GM18519 (cell line): ENCODE measurements around the gene FBXO44.
"Not testable (repeated sequence)": the region's sequence is repeated elsewhere in the genome, so short reads cannot be mapped to it uniquely, and the experiment has no call there.

ENCODE experiments used
- ATAC-seq: cut with Tn5 transposase; IDR thresholded peaks from one replicate; pipeline ENCODE4 v1.9.1; 2021; ENCODE audit warnings: mild to moderate bottlenecking, moderate library complexity; ENCODE audit not compliant: unreplicated experiment, low FRiP score

The FBXO44 gene

GRCh38 chr1:11654137-11654938 is at the start of gene FBXO44, which contains the start of gene FBXO2:
FBXO44 (plus strand) TSS chr1:11654877; CDS start chr1:11655836, 959 bp downstream.
FBXO2 (minus strand) TSS chr1:11654429; CDS start chr1:11654340, 89 bp downstream.
- ATAC-seq, result no peak

GRCh38 chr1:11606775-11607174 is 47.9 kb upstream of the FBXO44 start:
- no peak for ATAC-seq

GRCh38 chr1:11608596-11609130 is 46.0 kb upstream of the FBXO44 start:
- not testable (repeated sequence) for ATAC-seq

GRCh38 chr1:11609378-11609777 is 45.3 kb upstream of the FBXO44 start:
- not testable (repeated sequence) for ATAC-seq

- ATAC-seq, result no peak
These were observed 44.0 kb upstream of the FBXO44 start for GRCh38 chr1:11610629-11611180.

- no peak for ATAC-seq
These were observed 42.9 kb upstream of the FBXO44 start for GRCh38 chr1:11611638-11612327.

- no peak for ATAC-seq
These were observed 41.3 kb upstream of the FBXO44 start for GRCh38 chr1:11613347-11613746.

GRCh38 chr1:11615090-11615489 is 39.6 kb upstream of the FBXO44 start:
- no peak for ATAC-seq

- no peak for ATAC-seq
These were observed 37.9 kb upstream of the FBXO44 start for GRCh38 chr1:11616766-11617165.

- no peak for ATAC-seq
These were observed 37.4 kb upstream of the FBXO44 start for GRCh38 chr1:11617314-11617713.

- no peak for ATAC-seq
These were observed 36.9 kb upstream of the FBXO44 start for GRCh38 chr1:11617741-11618140.

- ATAC-seq, result no peak
These were observed 34.3 kb upstream of the FBXO44 start for GRCh38 chr1:11620405-11620804.

- ATAC-seq, result no peak
These were observed 33.8 kb upstream of the FBXO44 start for GRCh38 chr1:11620924-11621323.

GRCh38 chr1:11622398-11622797 is 32.3 kb upstream of the FBXO44 start:
- no peak for ATAC-seq

GRCh38 chr1:11623702-11624101 is 31.0 kb upstream of the FBXO44 start:
- ATAC-seq, result no peak

- no peak for ATAC-seq
These were observed 28.1 kb upstream of the FBXO44 start for GRCh38 chr1:11626551-11626950.

- no peak for ATAC-seq
These were observed 25.9 kb upstream of the FBXO44 start for GRCh38 chr1:11628767-11629166.

GRCh38 chr1:11629184-11630016 is 25.3 kb upstream of the FBXO44 start:
- ATAC-seq, result no peak

GRCh38 chr1:11634365-11635192 is 20.1 kb upstream of the FBXO44 start:
- ATAC-seq, result no peak
